Keratinocyte (primary cell): ENCODE results near the gene ABCG4. TPM values are rescaled to one million over a fixed set of nuclear protein-coding genes. Genes with fewer than 3 reads are reported as not detected.

Experiments used
- DNase-seq: peaks from one replicate; pipeline ENCODE4 v3.0.0-alpha.2; 2011; ENCODE audit warnings: low read depth, missing footprints, low spot score
- FAIRE-seq: peaks from 2 replicates; lab custom pipeline; 2011; peaks lifted over from hg19 to GRCh38; lab: Jason Lieb, UNC
- H2AFZ ChIP-seq: 2 replicates; pipeline ENCODE4 v1.6.0; 2012; ENCODE audit warnings: low read length, control low read depth, inconsistent platforms; ENCODE audit not compliant: control insufficient read depth
- H3K27ac ChIP-seq: 2 replicates; pipeline ENCODE4 v1.5.1; 2011; ENCODE audit warnings: low read length; ENCODE audit not compliant: control insufficient read depth, insufficient read depth
- H3K27me3 ChIP-seq: 3 replicates; pipeline ENCODE4 v1.6.0; 2011; ENCODE audit warnings: low read length; ENCODE audit not compliant: control insufficient read depth, insufficient read depth; ENCODE audit errors: extremely low read depth
- H3K36me3 ChIP-seq, 2 experiments: 2 replicates in 1 of 2; 3 replicates in 1 of 2; pipeline ENCODE4 v1.5.1; 2011; ENCODE audit warnings: low read length in 2 of 2, mild to moderate bottlenecking in 1 of 2; ENCODE audit not compliant: control insufficient read depth in 2 of 2, insufficient read depth in 2 of 2; ENCODE audit errors: extremely low read depth in 1 of 2
- H3K4me1 ChIP-seq: 3 replicates; pipeline ENCODE4 v1.5.1; 2011; ENCODE audit warnings: low read length; ENCODE audit not compliant: control insufficient read depth, insufficient read depth; ENCODE audit errors: extremely low read depth
- H3K4me2 ChIP-seq: 3 replicates; pipeline ENCODE4 v1.6.0; 2011; ENCODE audit warnings: low read depth, low read length; ENCODE audit not compliant: control insufficient read depth, insufficient read depth; ENCODE audit errors: extremely low read depth
- H3K4me3 ChIP-seq, 3 experiments: fragments of 200-600 bp in 1 of 3; sonication (generic) in 1 of 3; 2 replicates in 2 of 3; 3 replicates in 1 of 3; pipeline ENCODE4 v1.5.1; 2011 to 2016; ENCODE audit warnings: low read length in 3 of 3, mild to moderate bottlenecking in 3 of 3, control low read depth in 2 of 3, inconsistent platforms in 1 of 3, low read depth in 1 of 3, mixed read lengths in 1 of 3, mixed run types in 1 of 3, moderate library complexity in 1 of 3; ENCODE audit not compliant: control insufficient read depth in 2 of 3, insufficient read depth in 2 of 3; ENCODE audit errors: extremely low read depth in 1 of 3
- H3K79me2 ChIP-seq: 2 replicates; pipeline ENCODE4 v1.6.0; 2012; ENCODE audit warnings: low read length; ENCODE audit not compliant: control insufficient read depth, insufficient read depth
- H3K9ac ChIP-seq: 3 replicates; pipeline ENCODE4 v1.6.0; 2011; ENCODE audit warnings: low read length; ENCODE audit not compliant: control insufficient read depth, insufficient read depth; ENCODE audit errors: extremely low read depth
- H3K9me1 ChIP-seq: 3 replicates; pipeline ENCODE4 v1.6.0; 2011; ENCODE audit warnings: low read length; ENCODE audit not compliant: control insufficient read depth, insufficient read depth; ENCODE audit errors: extremely low read depth
- H3K9me3 ChIP-seq: 2 replicates; pipeline ENCODE4 v1.5.1; 2012; ENCODE audit warnings: low read depth, low read length; ENCODE audit not compliant: control insufficient read depth
- H4K20me1 ChIP-seq: 3 replicates; pipeline ENCODE4 v1.6.0; 2011; ENCODE audit warnings: low read length; ENCODE audit not compliant: control insufficient read depth, insufficient read depth; ENCODE audit errors: extremely low read depth
- CTCF ChIP-seq, 3 experiments: IDR thresholded peaks in 1 of 3; conservative IDR thresholded peaks in 1 of 3; optimal IDR thresholded peaks in 1 of 3; 2 replicates in 2 of 3; 3 replicates in 1 of 3; pipeline versions ENCODE3 to v1.5.1; 2011; ENCODE audit warnings: low read length in 3 of 3, mild to moderate bottlenecking in 3 of 3, moderate library complexity in 2 of 3, control low read depth in 1 of 3, inconsistent platforms in 1 of 3; ENCODE audit not compliant: insufficient read depth in 2 of 3; ENCODE audit errors: extremely low read depth in 1 of 3
- EZH2 ChIP-seq: IDR thresholded peaks from one replicate; pipeline ENCODE4 v1.6.1; 2012; ENCODE audit warnings: inconsistent platforms, mild to moderate bottlenecking, low read length, moderate library complexity
- dilution Hi-C: fragments of 300-500 bp; cut with MboI; formaldehyde crosslinking; loops from one replicate; pipeline ENCODE4 v1.7.0; 2020; ENCODE audit warnings: low sequenced_read_pairs; ENCODE audit not compliant: extremely low pct_ligation_motif_present
- polyA plus RNA-seq, 5 experiments: library from polyadenylated mRNA; depleted of rRNA in 3 of 5; stranded (reverse) in 3 of 5; stranded (forward) in 1 of 5; unstranded in 1 of 5; fragments of >200 nt; gene quantifications; 1 replicate in 1 of 5; 2 replicates in 3 of 5; 3 replicates in 1 of 5; pipeline versions ENCODE4 v1.2.1 to v1.2.3, GENCODE V29; 2011 to 2012; ENCODE audit warnings: missing spikeins in 2 of 5, low read depth in 1 of 5, low replicate concordance in 1 of 5

The ABCG4 gene
- polyA plus RNA-seq, 1 donor (not counting 4 experiments of a cell fraction or from before 2014, with no cell fraction given), result 0.14 TPM

- Histone ChIP-seq H3K4me3 (no peak overlapping the region), H3K4me1 (no peaks in the 10 kb centered on the region), H3K4me2 (no peak overlapping the region), H3K9ac (no peak overlapping the region), H4K20me1 (no peaks in the 10 kb centered on the region), H3K36me3 (no peaks in the 10 kb centered on the region), H3K27ac (no peak overlapping the region), H3K27me3 (peaks cover 9% of the 10 kb centered on the region), H3K9me1 (no peaks in the 10 kb centered on the region), H3K9me3 (no peaks in the 10 kb centered on the region), H3K79me2 (no peaks in the 10 kb centered on the region), H2AFZ (no peak overlapping the region)
- DNase-seq (no peak), FAIRE-seq (no peak)
- TF ChIP-seq CTCF (optimal IDR thresholded peaks at IDR 0.05 in 1 of 3, IDR thresholded peaks at IDR 0.05 in 1 of 3, conservative IDR thresholded peaks at IDR 0.05 in 1 of 3; ENCODE audit: extremely low read depth in 1 of 3, insufficient read depth in 2 of 3, low read length in 3 of 3), result no peak
- TF ChIP-seq EZH2, result no peak
- dilution Hi-C loops, result no loop called here
These were observed 7.6 kb downstream of the ABCG4 start for GRCh38 chr11:119156496-119156895.

GRCh38 chr11:119157063-119157462, 8.2 kb downstream of the ABCG4 start:
- dilution Hi-C loops, result no loop called here
- H3K9ac ChIP-seq, result no peak overlapping the region
- H4K20me1 ChIP-seq, result no peaks in the 10 kb centered on the region
- no peaks in the 10 kb centered on the region for H3K36me3 ChIP-seq
- H3K27ac ChIP-seq, result no peak overlapping the region
- H3K4me3 ChIP-seq, result no peak overlapping the region
- TF ChIP-seq CTCF (optimal IDR thresholded peaks at IDR 0.05 in 1 of 3, IDR thresholded peaks at IDR 0.05 in 1 of 3, conservative IDR thresholded peaks at IDR 0.05 in 1 of 3; ENCODE audit: extremely low read depth in 1 of 3, insufficient read depth in 2 of 3, low read length in 3 of 3) (no peak), EZH2 (no peak)
- no peak overlapping the region for H3K4me2 ChIP-seq
- H3K27me3 ChIP-seq, result peaks cover 9% of the 10 kb centered on the region
- no peak overlapping the region for H2AFZ ChIP-seq
- H3K79me2 ChIP-seq, result no peaks in the 10 kb centered on the region
- FAIRE-seq (no peak), DNase-seq (no peak)
- no peaks in the 10 kb centered on the region for H3K9me3 ChIP-seq
- no peaks in the 10 kb centered on the region for H3K9me1 ChIP-seq
- H3K4me1 ChIP-seq, result no peaks in the 10 kb centered on the region
